HG03457 (cell line): ENCODE results near the gene ANXA2.
A peak's percentile ranks its signal among the peaks of the same experiment; 100 is the strongest.
"Not testable (repeated sequence)": the region's sequence is repeated elsewhere in the genome, so short reads cannot be mapped to it uniquely, and the experiment has no call there.

Experiments
- ATAC-seq: cut with Tn5 transposase; IDR thresholded peaks from one replicate; pipeline ENCODE4 v1.9.1; 2021; ENCODE audit warnings: moderate number of reproducible peaks; ENCODE audit not compliant: unreplicated experiment

The ANXA2 gene

GRCh38 chr15:60397772-60398445 is at the start of gene ANXA2:
ANXA2 (minus strand) TSS chr15:60397986; CDS start chr15:60386075, 11,911 bp downstream.
- peak; percentile 70 for ATAC-seq

- ATAC-seq = no peak
Observed at GRCh38 chr15:60444289-60444912, 46.6 kb upstream of the ANXA2 start.

GRCh38 chr15:60442763-60443162 is 45.0 kb upstream of the ANXA2 start:
- no peak for ATAC-seq

- ATAC-seq = no peak
Observed at GRCh38 chr15:60442031-60442650, 44.4 kb upstream of the ANXA2 start.

GRCh38 chr15:60441331-60441730 is 43.5 kb upstream of the ANXA2 start:
- no peak for ATAC-seq

- ATAC-seq = no peak
Observed at GRCh38 chr15:60438646-60439045, 40.9 kb upstream of the ANXA2 start.

- no peak for ATAC-seq
Observed at GRCh38 chr15:60428935-60429334, 31.1 kb upstream of the ANXA2 start.

- no peak for ATAC-seq
Observed at GRCh38 chr15:60426870-60427508, 29.2 kb upstream of the ANXA2 start.

GRCh38 chr15:60425461-60425860 is 27.7 kb upstream of the ANXA2 start:
- no peak for ATAC-seq

- no peak for ATAC-seq
Observed at GRCh38 chr15:60424006-60424405, 26.2 kb upstream of the ANXA2 start.

GRCh38 chr15:60423537-60423936 is 25.8 kb upstream of the ANXA2 start:
- no peak for ATAC-seq

GRCh38 chr15:60421544-60421943 is 23.8 kb upstream of the ANXA2 start:
- ATAC-seq = no peak

- no peak for ATAC-seq
Observed at GRCh38 chr15:60420203-60420716, 22.5 kb upstream of the ANXA2 start.

- no peak for ATAC-seq
Observed at GRCh38 chr15:60419753-60420152, 22.0 kb upstream of the ANXA2 start.

- no peak for ATAC-seq
Observed at GRCh38 chr15:60418096-60418495, 20.3 kb upstream of the ANXA2 start.

GRCh38 chr15:60417112-60417511 is 19.3 kb upstream of the ANXA2 start:
- ATAC-seq = no peak

- no peak for ATAC-seq
Observed at GRCh38 chr15:60416484-60416883, 18.7 kb upstream of the ANXA2 start.

GRCh38 chr15:60414016-60414682 is 16.4 kb upstream of the ANXA2 start:
- no peak for ATAC-seq

- ATAC-seq = no peak
Observed at GRCh38 chr15:60413231-60413824, 15.5 kb upstream of the ANXA2 start.

- not testable (repeated sequence) for ATAC-seq
Observed at GRCh38 chr15:60412807-60413206, 15.0 kb upstream of the ANXA2 start.
